ENCODE results near the gene GNL2.

- TF ChIP-seq POLR2AphosphoS5 (IDR thresholded peaks at IDR 0.05; ENCODE audit: low read depth) (no peak), CTCF (IDR thresholded peaks at IDR 0.05; ENCODE audit: insufficient read depth, low read length) (no peak), REST (IDR thresholded peaks at IDR 0.05; ENCODE audit: insufficient replicate concordance, low read depth) (no peak), GABPA (IDR thresholded peaks at IDR 0.05; ENCODE audit: low read depth) (no peak), SPI1 (IDR thresholded peaks at IDR 0.05; ENCODE audit: borderline replicate concordance, low read depth) (no peak)
Observed at GRCh38 chr1:37628026-37628556, 32.4 kb upstream of the GNL2 start.
